Measurements from ENCODE around the gene MROH9.
"Not testable (repeated sequence)": the region's sequence is repeated elsewhere in the genome, so short reads cannot be mapped to it uniquely, and the experiment has no call there.

The MROH9 gene

DNA sequence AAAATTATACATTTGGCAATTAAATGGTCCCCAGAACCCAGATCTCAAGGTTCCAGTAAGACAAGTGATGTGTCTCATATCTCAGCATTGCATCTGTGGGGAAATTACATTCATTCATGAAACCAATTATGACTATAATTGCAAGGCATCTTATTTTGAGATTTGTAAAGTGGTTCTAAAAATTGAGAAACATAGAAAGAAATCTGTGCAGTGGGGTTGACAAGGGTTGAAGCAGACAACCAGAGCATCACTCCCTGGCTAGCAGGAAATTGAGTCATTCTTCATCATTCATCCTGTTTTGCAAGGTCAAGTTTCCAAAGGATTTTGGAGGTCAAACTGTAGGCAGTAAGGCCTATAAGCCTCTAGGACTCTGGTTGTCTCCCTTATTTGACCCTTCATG lies 25.1 kb upstream of the MROH9 start:
- H3K9me3 ChIP-seq (ENCODE audit: control insufficient read depth, low read length): no peaks in the 10 kb centered on the region
- no peaks in the 10 kb centered on the region for H3K4me1 ChIP-seq (ENCODE audit: control insufficient read depth, insufficient read depth, low read depth, low read length)
- H2BK120ac ChIP-seq (ENCODE audit: low read depth, low read length): no peak overlapping the region
- no peaks in the 10 kb centered on the region for H3K27me3 ChIP-seq (ENCODE audit: control insufficient read depth in 1 of 2, insufficient read depth in 1 of 2, low read length in 2 of 2)
- no peak overlapping the region for H3K4me3 ChIP-seq (ENCODE audit: insufficient read depth in 1 of 2, low read depth in 1 of 2, low read length in 2 of 2)
- H3K36me3 ChIP-seq (ENCODE audit: control insufficient read depth in 1 of 2, insufficient read depth in 2 of 2, low read depth in 1 of 2, low read length in 2 of 2): no peaks in the 10 kb centered on the region
- no peak overlapping the region for H2AK5ac ChIP-seq (ENCODE audit: low read length, severe bottlenecking)
- H4K8ac ChIP-seq (ENCODE audit: low read length): no peak overlapping the region
- peak; percentile 48 for DNase-seq
- peak overlapping the region; percentile 4 for H3K9ac ChIP-seq (ENCODE audit: low read length)
- no peak overlapping the region for H2AFZ ChIP-seq (ENCODE audit: low read depth, low read length)
- no peak overlapping the region for H3K27ac ChIP-seq (ENCODE audit: low read length, poor library complexity, severe bottlenecking)
- H4K91ac ChIP-seq (ENCODE audit: low read length): no peak overlapping the region
- no peak overlapping the region for H2BK5ac ChIP-seq (ENCODE audit: low read depth, low read length, poor library complexity, severe bottlenecking)
- no peak overlapping the region for H3K23ac ChIP-seq (ENCODE audit: low read length in 2 of 2)
- no peak overlapping the region for H3K14ac ChIP-seq (ENCODE audit: low read length in 2 of 2)
- no peak overlapping the region for H2BK12ac ChIP-seq (ENCODE audit: low read length in 2 of 2)
- no peak overlapping the region for H3K4ac ChIP-seq (ENCODE audit: low read depth in 1 of 2, low read length in 2 of 2)
- H3K79me1 ChIP-seq (replicated peaks; ENCODE audit: low read length, poor library complexity, severe bottlenecking): no peaks in the 10 kb centered on the region
- no peak overlapping the region for H3K4me2 ChIP-seq (ENCODE audit: low read length, poor library complexity, severe bottlenecking)
- H2BK15ac ChIP-seq (ENCODE audit: low read depth, poor library complexity, severe bottlenecking): no peak overlapping the region
- H3K18ac ChIP-seq (ENCODE audit: low read depth in 1 of 2, low read length in 2 of 2): no peak overlapping the region

DNA sequence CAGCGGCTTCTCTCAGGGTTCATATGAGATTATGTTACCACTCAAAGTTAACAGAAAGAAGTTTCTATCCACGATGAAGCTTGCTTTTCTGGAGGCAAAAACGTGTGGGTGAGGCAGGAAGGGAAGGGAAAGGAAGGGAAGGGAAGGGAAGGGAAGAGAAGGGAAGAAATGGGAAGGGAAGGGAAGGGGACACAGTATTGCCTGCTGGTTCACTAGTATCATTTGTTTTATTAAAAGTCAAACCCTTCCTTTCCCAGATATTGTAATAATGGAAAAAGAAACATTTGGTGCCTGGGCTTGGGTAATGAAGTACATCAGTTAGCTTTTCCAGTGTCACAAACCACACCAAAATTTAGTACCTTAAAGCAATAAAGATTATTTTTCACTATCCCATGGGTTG lies 18.0 kb upstream of the MROH9 start:
- H3K18ac ChIP-seq (ENCODE audit: low read depth in 1 of 2, low read length in 2 of 2): no peak overlapping the region
- H3K4ac ChIP-seq (ENCODE audit: low read depth in 1 of 2, low read length in 2 of 2): no peak overlapping the region
- no peak overlapping the region for H3K14ac ChIP-seq (ENCODE audit: low read length in 2 of 2)
- no peak overlapping the region for H3K4me2 ChIP-seq (ENCODE audit: low read length, poor library complexity, severe bottlenecking)
- WGBS: 73% methylated on average over 3 of the region's 3 CpGs
- H4K8ac ChIP-seq (ENCODE audit: low read length): no peak overlapping the region
- no peak overlapping the region for H2BK15ac ChIP-seq (ENCODE audit: low read depth, poor library complexity, severe bottlenecking)
- no peak overlapping the region for H3K23ac ChIP-seq (ENCODE audit: low read length in 2 of 2)
- H3K4me1 ChIP-seq (ENCODE audit: control insufficient read depth, insufficient read depth, low read depth, low read length): no peaks in the 10 kb centered on the region
- no peaks in the 10 kb centered on the region for H3K79me1 ChIP-seq (replicated peaks; ENCODE audit: low read length, poor library complexity, severe bottlenecking)
- DNase-seq: no peak
- no peaks in the 10 kb centered on the region for H3K27me3 ChIP-seq (ENCODE audit: control insufficient read depth in 1 of 2, insufficient read depth in 1 of 2, low read length in 2 of 2)
- peak overlapping the region; percentile 13 for H3K9ac ChIP-seq (ENCODE audit: low read length)
- peaks cover 33% of the 10 kb centered on the region for H3K9me3 ChIP-seq (ENCODE audit: control insufficient read depth, low read length)
- no peak overlapping the region for H2AFZ ChIP-seq (ENCODE audit: low read depth, low read length)
- no peak overlapping the region for H2BK5ac ChIP-seq (ENCODE audit: low read depth, low read length, poor library complexity, severe bottlenecking)
- no peak overlapping the region for H2BK12ac ChIP-seq (ENCODE audit: low read length in 2 of 2)
- H3K27ac ChIP-seq (ENCODE audit: low read length, poor library complexity, severe bottlenecking): no peak overlapping the region
- H4K91ac ChIP-seq (ENCODE audit: low read length): no peak overlapping the region
- H2AK5ac ChIP-seq (ENCODE audit: low read length, severe bottlenecking): no peak overlapping the region
- H3K36me3 ChIP-seq (ENCODE audit: control insufficient read depth in 1 of 2, insufficient read depth in 2 of 2, low read depth in 1 of 2, low read length in 2 of 2): no peaks in the 10 kb centered on the region
- no peak overlapping the region for H2BK120ac ChIP-seq (ENCODE audit: low read depth, low read length)
- no peak overlapping the region for H3K4me3 ChIP-seq (ENCODE audit: insufficient read depth in 1 of 2, low read depth in 1 of 2, low read length in 2 of 2)

DNA sequence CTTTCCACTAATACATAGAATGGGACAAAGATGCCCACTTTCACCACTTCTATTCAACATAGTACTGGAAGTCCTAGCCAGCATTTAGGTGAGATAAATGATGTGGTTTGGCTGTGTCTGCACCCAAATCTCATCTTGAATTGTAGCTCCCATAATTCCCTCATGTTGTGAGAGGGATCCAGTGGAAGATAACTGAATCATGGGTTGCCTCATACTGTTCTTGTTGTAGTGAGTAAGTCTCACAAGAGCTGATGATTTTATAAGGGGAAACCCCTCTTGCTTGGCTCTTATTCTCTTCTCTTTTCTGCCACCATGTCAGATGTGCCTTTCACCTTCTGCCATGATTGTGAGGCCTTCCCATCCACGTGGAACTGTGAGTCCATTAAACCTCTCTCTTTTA lies 10.7 kb upstream of the MROH9 start:
- not testable (repeated sequence) for H3K18ac ChIP-seq (ENCODE audit: low read depth in 1 of 2, low read length in 2 of 2); DNase-seq; H3K27me3 ChIP-seq (ENCODE audit: control insufficient read depth in 1 of 2, insufficient read depth in 1 of 2, low read length in 2 of 2); H3K4me2 ChIP-seq (ENCODE audit: low read length, poor library complexity, severe bottlenecking); H2BK12ac ChIP-seq (ENCODE audit: low read length in 2 of 2); H2BK5ac ChIP-seq (ENCODE audit: low read depth, low read length, poor library complexity, severe bottlenecking); H2BK15ac ChIP-seq (ENCODE audit: low read depth, poor library complexity, severe bottlenecking); H2AK5ac ChIP-seq (ENCODE audit: low read length, severe bottlenecking); H2BK120ac ChIP-seq (ENCODE audit: low read depth, low read length); H3K36me3 ChIP-seq (ENCODE audit: control insufficient read depth in 1 of 2, insufficient read depth in 2 of 2, low read depth in 1 of 2, low read length in 2 of 2); H3K14ac ChIP-seq (ENCODE audit: low read length in 2 of 2); H3K23ac ChIP-seq (ENCODE audit: low read length in 2 of 2); H4K8ac ChIP-seq (ENCODE audit: low read length); H3K4me1 ChIP-seq (ENCODE audit: control insufficient read depth, insufficient read depth, low read depth, low read length); H2AFZ ChIP-seq (ENCODE audit: low read depth, low read length); H4K91ac ChIP-seq (ENCODE audit: low read length); H3K79me1 ChIP-seq (replicated peaks; ENCODE audit: low read length, poor library complexity, severe bottlenecking); H3K4me3 ChIP-seq (ENCODE audit: insufficient read depth in 1 of 2, low read depth in 1 of 2, low read length in 2 of 2); H3K27ac ChIP-seq (ENCODE audit: low read length, poor library complexity, severe bottlenecking); H3K9ac ChIP-seq (ENCODE audit: low read length); H3K4ac ChIP-seq (ENCODE audit: low read depth in 1 of 2, low read length in 2 of 2)
- no CpG with 5 or more reads among the region's 1 CpG for WGBS
- H3K9me3 ChIP-seq (ENCODE audit: control insufficient read depth, low read length): peaks cover 36% of the 10 kb centered on the region

- H3K36me3 ChIP-seq (ENCODE audit: control insufficient read depth in 1 of 2, insufficient read depth in 2 of 2, low read depth in 1 of 2, low read length in 2 of 2): no peaks in the 10 kb centered on the region
- H3K79me1 ChIP-seq (replicated peaks; ENCODE audit: low read length, poor library complexity, severe bottlenecking): no peaks in the 10 kb centered on the region
- no peak overlapping the region for H2BK5ac ChIP-seq (ENCODE audit: low read depth, low read length, poor library complexity, severe bottlenecking)
- H2BK15ac ChIP-seq (ENCODE audit: low read depth, poor library complexity, severe bottlenecking): no peak overlapping the region
- H2BK120ac ChIP-seq (ENCODE audit: low read depth, low read length): no peak overlapping the region
- WGBS: 89% methylated on average over 2 of the region's 8 CpGs
- peak overlapping the region; percentile 85 for H3K9ac ChIP-seq (ENCODE audit: low read length)
- H2AK5ac ChIP-seq (ENCODE audit: low read length, severe bottlenecking): no peak overlapping the region
- no peak overlapping the region for H4K8ac ChIP-seq (ENCODE audit: low read length)
- DNase-seq: no peak
- H4K91ac ChIP-seq (ENCODE audit: low read length): no peak overlapping the region
- H3K4me1 ChIP-seq (ENCODE audit: control insufficient read depth, insufficient read depth, low read depth, low read length): no peaks in the 10 kb centered on the region
- H2AFZ ChIP-seq (ENCODE audit: low read depth, low read length): no peak overlapping the region
- H3K27me3 ChIP-seq (ENCODE audit: control insufficient read depth in 1 of 2, insufficient read depth in 1 of 2, low read length in 2 of 2): peaks cover 0 to 5% of the 10 kb centered on the region in 2 experiments
- no peak overlapping the region for H2BK12ac ChIP-seq (ENCODE audit: low read length in 2 of 2)
- no peak overlapping the region for H3K4ac ChIP-seq (ENCODE audit: low read depth in 1 of 2, low read length in 2 of 2)
- H3K9me3 ChIP-seq (ENCODE audit: control insufficient read depth, low read length): peaks cover 4% of the 10 kb centered on the region
- no peak overlapping the region for H3K27ac ChIP-seq (ENCODE audit: low read length, poor library complexity, severe bottlenecking)
- no peak overlapping the region for H3K23ac ChIP-seq (ENCODE audit: low read length in 2 of 2)
- no peak overlapping the region for H3K4me3 ChIP-seq (ENCODE audit: insufficient read depth in 1 of 2, low read depth in 1 of 2, low read length in 2 of 2)
- no peak overlapping the region for H3K4me2 ChIP-seq (ENCODE audit: low read length, poor library complexity, severe bottlenecking)
- no peak overlapping the region for H3K14ac ChIP-seq (ENCODE audit: low read length in 2 of 2)
- no peak overlapping the region for H3K18ac ChIP-seq (ENCODE audit: low read depth in 1 of 2, low read length in 2 of 2)
These were observed 7.1 kb upstream of the MROH9 start for GRCh38 chr1:170927955-170928840.
